HFFc6 (cell line): ENCODE results near the gene LILRB5. TPM values are rescaled to one million over a fixed set of nuclear protein-coding genes. Genes with fewer than 3 reads are reported as not detected.
"Not testable (repeated sequence)": the region's sequence is repeated elsewhere in the genome, so short reads cannot be mapped to it uniquely, and the experiment has no call there.

Source experiments
- DNase-seq: peaks from one replicate; pipeline ENCODE4 v3.0.0-alpha.2; 2018
- H3K27ac Mint-ChIP-seq: 2 replicates; pipeline ENCODE4 v1.8.0; 2020; ENCODE audit warnings: mild to moderate bottlenecking, mixed read lengths
- H3K27me3 Mint-ChIP-seq: 2 replicates; pipeline ENCODE4 v1.8.0; 2021; ENCODE audit warnings: mild to moderate bottlenecking, moderate library complexity, mixed read lengths; ENCODE audit not compliant: insufficient read depth
- H3K36me3 Mint-ChIP-seq: 2 replicates; pipeline ENCODE4 v1.8.0; 2021; ENCODE audit warnings: low read depth, mixed read lengths
- H3K4me1 Mint-ChIP-seq: 2 replicates; pipeline ENCODE4 v1.8.0; 2020; ENCODE audit warnings: low read depth, mixed read lengths
- H3K4me3 Mint-ChIP-seq: 2 replicates; pipeline ENCODE4 v1.8.0; 2020; ENCODE audit warnings: mild to moderate bottlenecking, moderate library complexity, mixed read lengths
- H3K9me3 Mint-ChIP-seq: 2 replicates; pipeline ENCODE4 v1.8.0; 2020; ENCODE audit warnings: mild to moderate bottlenecking, mixed read lengths
- CTCF ChIP-seq: fragments of 200-600 bp; sonication (generic); IDR thresholded peaks from 2 replicates; pipeline ENCODE4 v1.5.0; 2021; ENCODE audit warnings: antibody characterized with exemption, mild to moderate bottlenecking
- total RNA-seq, 6 experiments: library from RNA; stranded (reverse); fragmentation: NEBNext Ultra II Directional; extraction: Animal tissue kit (Norgen Biotek cat#: 25700); gene quantifications; 2 replicates in 1 of 6; 3 replicates in 5 of 6; pipeline ENCODE4 v1.2.3, GENCODE V29; 2021

Gene LILRB5
- total RNA-seq, 6 experiments from 2014 or later = not detected

DNA sequence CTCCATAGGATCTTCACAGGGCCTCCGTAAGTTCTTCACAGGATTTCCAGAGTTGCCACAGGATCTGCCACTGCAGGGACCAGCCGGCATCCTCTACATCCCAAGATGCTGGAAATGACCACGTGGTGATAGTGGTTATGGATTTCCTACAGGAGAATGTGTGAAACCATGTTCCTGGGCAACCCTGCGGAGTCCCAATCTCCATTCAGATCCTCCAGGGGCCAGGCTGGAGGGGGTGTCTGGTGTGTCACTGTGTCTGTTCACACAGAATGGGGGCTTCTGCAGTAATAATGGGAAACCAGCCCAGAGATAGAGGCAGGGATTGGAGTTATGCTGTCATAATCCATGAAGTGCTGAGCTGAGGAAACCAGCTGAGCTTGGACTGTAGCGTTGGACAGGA lies 23.1 kb downstream of the LILRB5 start:
- no peak for DNase-seq
- Mint-ChIP-seq H3K36me3 (no peaks in the 10 kb centered on the region), H3K27me3 (peaks cover 31% of the 10 kb centered on the region)

DNA sequence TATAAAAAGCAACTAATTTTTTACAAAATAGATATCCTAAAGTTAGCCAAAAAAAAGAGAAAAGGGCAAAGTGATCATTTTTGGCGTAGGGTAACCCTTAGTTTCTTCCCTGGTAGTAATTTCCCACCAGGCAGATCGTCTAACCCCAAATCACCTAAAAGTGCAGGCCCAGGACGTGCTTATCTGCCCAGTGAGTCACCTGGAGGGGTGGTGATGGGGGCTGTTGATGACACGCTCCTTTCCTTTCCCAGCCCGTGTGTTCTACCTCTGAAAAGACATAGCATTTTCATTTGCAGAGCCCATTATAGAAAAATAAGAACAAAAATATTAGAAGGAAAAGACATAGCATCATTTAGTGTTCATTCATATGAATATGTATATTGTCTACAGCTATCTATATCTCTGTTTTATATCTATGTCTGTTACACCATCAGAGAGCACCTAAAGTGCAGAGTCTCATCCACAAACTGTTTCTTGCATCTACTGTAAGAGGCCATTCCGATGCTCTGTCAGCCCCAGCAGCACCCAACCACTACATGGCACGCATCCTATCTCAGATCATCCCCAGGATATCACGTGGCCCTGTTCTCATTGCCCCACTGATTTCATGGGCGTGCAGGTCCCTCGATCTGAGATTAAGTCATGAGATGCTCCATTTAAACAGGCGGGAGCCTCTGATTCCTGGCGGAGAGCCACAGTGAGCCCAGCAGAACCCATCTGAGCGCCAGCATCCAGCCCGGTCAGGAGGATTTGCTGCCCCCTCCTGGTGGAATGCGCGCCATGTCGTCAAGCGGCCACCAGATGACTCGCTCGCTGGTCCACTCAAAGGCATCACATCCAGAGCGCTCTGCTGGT lies 25.8 kb downstream of the LILRB5 start:
- H3K27ac Mint-ChIP-seq = no peak overlapping the region
- TF ChIP-seq CTCF = peak; percentile 94
- no peaks in the 10 kb centered on the region for H3K36me3 Mint-ChIP-seq
- no peaks in the 10 kb centered on the region for H3K9me3 Mint-ChIP-seq
- no peak overlapping the region for H3K4me3 Mint-ChIP-seq
- peaks cover 32% of the 10 kb centered on the region for H3K27me3 Mint-ChIP-seq
- DNase-seq = peak; percentile 64
- H3K4me1 Mint-ChIP-seq = peaks cover 10% of the 10 kb centered on the region; the same call in 1 of the 2 replicates

More for the DNA sequence above, 23.1 kb downstream of the LILRB5 start:
- Mint-ChIP-seq H3K4me1 (peaks cover 10% of the 10 kb centered on the region; the same call in 1 of the 2 replicates), H3K9me3 (no peaks in the 10 kb centered on the region), H3K27ac (no peak overlapping the region), H3K4me3 (no peak overlapping the region)
- TF ChIP-seq CTCF = no peak

GRCh38 chr19:54230031-54230430 lies 27.0 kb downstream of the LILRB5 start:
- H3K4me1 Mint-ChIP-seq = peaks cover 10% of the 10 kb centered on the region; the same call in 1 of the 2 replicates
- DNase-seq = no peak

DNA sequence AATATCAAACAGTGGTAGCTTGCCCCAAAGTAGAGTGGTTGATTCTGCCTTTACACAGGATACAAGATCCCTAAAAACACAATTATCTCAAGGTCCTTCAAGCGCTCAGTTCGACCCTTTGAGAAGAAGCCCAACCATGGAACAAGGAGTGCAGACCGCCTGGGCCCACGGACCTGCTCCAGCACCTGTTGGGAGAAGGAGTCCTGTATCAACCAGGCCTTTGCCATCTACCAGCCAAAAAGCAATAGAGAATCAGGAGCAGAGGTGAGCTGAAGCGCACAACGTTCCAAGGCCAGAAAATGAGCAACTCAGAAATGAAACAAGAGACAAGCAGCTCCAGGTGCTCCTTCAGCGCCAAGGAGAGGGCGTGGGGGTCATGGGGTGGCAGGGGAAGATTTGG lies 27.9 kb downstream of the LILRB5 start:
- H3K9me3 Mint-ChIP-seq = no peaks in the 10 kb centered on the region
- no peak for DNase-seq
- H3K4me3 Mint-ChIP-seq = no peak overlapping the region
- TF ChIP-seq CTCF = no peak
- peaks cover 10% of the 10 kb centered on the region; the same call in 1 of the 2 replicates for H3K4me1 Mint-ChIP-seq
- H3K36me3 Mint-ChIP-seq = no peaks in the 10 kb centered on the region
- peaks cover 30% of the 10 kb centered on the region for H3K27me3 Mint-ChIP-seq
- no peak overlapping the region for H3K27ac Mint-ChIP-seq

More at GRCh38 chr19:54230031-54230430, 27.0 kb downstream of the LILRB5 start:
- Mint-ChIP-seq H3K4me3 (no peak overlapping the region), H3K27ac (no peak overlapping the region), H3K36me3 (no peaks in the 10 kb centered on the region), H3K9me3 (no peaks in the 10 kb centered on the region), H3K27me3 (peaks cover 28% of the 10 kb centered on the region)
- no peak for TF ChIP-seq CTCF

- not testable (repeated sequence) for DNase-seq, H3K27ac Mint-ChIP-seq, H3K36me3 Mint-ChIP-seq, H3K4me1 Mint-ChIP-seq, H3K9me3 Mint-ChIP-seq, H3K4me3 Mint-ChIP-seq
- H3K27me3 Mint-ChIP-seq = peaks cover 28% of the 10 kb centered on the region
Measured at GRCh38 chr19:54224619-54225018, 32.5 kb downstream of the LILRB5 start.

DNA sequence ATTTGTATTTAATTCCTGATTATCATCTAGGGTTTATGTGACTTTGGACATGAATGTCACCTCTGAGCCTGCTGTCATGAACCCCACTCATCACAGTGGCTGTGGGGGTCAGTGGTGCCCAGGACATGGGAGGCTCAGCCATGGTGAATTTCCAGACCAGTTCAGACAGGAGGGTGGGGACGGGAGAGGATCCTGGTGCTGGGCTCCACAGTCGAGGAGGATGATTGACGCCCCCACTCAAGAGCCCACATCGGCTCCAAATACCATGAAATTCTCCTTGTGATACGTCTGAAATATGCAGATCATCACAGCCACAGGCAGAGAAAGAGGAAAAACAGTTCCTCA lies 33.2 kb downstream of the LILRB5 start:
- not testable (repeated sequence) for H3K27ac Mint-ChIP-seq, H3K4me1 Mint-ChIP-seq, DNase-seq, H3K36me3 Mint-ChIP-seq, H3K4me3 Mint-ChIP-seq, H3K9me3 Mint-ChIP-seq
- peaks cover 26% of the 10 kb centered on the region for H3K27me3 Mint-ChIP-seq

- not testable (repeated sequence) for H3K4me3 Mint-ChIP-seq, H3K27ac Mint-ChIP-seq, H3K9me3 Mint-ChIP-seq, DNase-seq, H3K36me3 Mint-ChIP-seq, H3K4me1 Mint-ChIP-seq
- peaks cover 21% of the 10 kb centered on the region for H3K27me3 Mint-ChIP-seq
Measured at GRCh38 chr19:54223277-54223936, 33.7 kb downstream of the LILRB5 start.

DNA sequence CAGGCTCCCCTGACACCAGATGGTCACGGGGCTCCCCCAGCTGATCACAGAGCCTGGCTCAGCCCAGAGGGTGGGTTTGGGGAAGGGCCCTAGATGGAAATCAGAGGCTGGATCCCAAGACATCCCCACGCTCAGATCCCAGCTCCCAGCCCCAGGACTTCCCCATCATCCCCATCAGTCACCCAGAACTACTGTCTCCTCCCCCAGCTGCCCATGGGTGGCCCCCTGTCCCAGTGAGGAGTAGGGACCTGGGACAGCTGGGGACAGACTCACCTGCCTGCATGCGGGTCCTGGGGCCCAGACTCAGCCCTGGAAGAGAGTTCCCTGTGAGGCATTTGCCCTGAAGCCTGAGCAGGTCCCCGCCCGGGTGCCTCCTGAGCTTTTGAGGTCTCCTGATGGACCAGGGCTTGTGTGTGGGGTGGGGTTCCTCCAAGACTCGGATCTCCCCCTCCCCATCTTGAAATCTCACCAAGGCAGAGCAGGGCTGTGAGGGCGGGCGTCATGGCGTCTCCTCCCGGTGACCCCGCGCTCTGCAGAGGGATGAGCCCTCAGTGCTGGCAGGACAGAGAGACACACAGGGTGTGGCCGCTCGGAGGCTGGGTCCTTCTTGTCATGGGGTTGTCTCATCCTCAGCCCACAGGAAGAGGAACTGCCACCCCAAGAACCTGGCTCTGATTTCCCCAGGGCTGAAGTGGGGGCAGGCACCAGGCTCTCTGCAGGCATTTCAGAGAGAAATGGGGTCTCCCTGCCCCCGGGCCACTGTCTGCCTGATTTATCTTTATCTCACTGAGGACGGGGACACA lies 34.4 kb downstream of the LILRB5 start, which contains the start of gene LILRB3:
TSS of gene LILRB3 (minus strand) at position 534 of the 803 bp plus-strand sequence. CDS start at position 503, 31 bp downstream.
- not testable (repeated sequence) for H3K4me3 Mint-ChIP-seq, H3K36me3 Mint-ChIP-seq, DNase-seq, H3K27ac Mint-ChIP-seq, H3K9me3 Mint-ChIP-seq, H3K4me1 Mint-ChIP-seq
- H3K27me3 Mint-ChIP-seq = peaks cover 17% of the 10 kb centered on the region

DNA sequence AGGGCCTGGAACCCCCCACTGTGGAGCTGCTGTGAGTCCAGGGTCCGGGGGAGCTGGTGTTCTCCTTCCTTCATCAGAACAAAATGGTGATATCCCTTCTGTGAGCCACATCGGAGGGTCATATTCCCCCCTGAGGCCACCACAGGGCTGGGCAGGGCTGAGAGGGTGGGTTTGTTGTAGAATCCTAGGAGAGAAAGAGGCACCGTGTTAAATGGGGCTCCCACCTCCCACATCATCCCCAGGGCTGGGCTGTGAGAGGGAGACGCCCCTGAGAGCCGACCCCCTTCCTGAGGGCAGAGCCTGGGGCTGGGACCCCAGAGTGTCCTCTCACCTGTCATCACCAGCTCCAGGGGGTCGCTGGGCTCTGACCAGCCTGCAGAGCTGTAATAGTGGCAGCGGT lies 35.1 kb downstream of the LILRB5 start:
- not testable (repeated sequence) for H3K9me3 Mint-ChIP-seq, H3K4me1 Mint-ChIP-seq, H3K36me3 Mint-ChIP-seq, H3K4me3 Mint-ChIP-seq, DNase-seq, H3K27ac Mint-ChIP-seq
- H3K27me3 Mint-ChIP-seq = peaks cover 14% of the 10 kb centered on the region
